Fibroblast of gingiva (primary cell): ENCODE data around the gene MYO5B.

Experiments
- DNase-seq: peaks from one replicate; pipeline ENCODE4 v3.0.0-alpha.2; 2011; ENCODE audit warnings: low read depth

Gene MYO5B

DNA sequence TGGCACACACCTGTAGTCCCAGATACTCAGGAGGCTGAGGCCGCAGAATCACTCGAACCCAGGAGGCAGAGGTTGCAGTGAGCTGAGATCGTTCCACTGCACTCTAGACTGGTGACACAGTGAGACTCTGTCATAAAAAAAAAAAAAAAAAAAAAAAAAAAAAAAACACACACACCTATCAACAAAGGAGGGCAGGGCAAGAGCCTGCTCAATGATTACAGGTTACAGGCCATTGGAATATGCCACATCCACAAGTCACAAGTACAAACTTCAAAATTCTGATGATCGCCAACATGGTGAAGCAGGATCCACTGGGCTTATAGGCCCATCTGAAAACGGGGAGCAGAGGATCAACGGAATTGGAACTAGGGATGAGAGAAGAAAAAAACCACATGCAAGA lies 6.3 kb downstream of the MYO5B start:
- no peak for DNase-seq

DNA sequence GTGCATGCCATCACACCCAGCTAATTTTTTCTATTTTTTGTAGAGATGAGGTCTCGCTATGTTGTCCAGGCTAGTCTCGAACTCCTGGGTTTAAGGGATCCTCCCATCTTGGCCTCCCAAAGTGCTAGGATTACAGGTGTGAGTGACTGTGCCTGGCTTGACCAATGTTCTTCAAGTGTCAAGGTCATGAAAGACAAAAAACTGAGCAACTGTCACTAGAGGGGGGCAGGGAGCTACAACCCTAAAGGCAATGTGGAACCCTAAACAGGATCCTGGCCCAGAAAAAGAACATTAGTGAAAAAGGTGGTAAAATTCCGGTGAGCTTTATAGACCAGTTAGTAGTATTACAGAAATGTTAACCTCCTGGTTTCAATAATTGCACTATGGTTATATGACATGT lies 7.3 kb downstream of the MYO5B start:
- no peak for DNase-seq

- no peak for DNase-seq
Observed at GRCh38 chr18:50186385-50186784, 8.6 kb downstream of the MYO5B start.

GRCh38 chr18:50183556-50183955 lies 11.4 kb downstream of the MYO5B start:
- DNase-seq = no peak

DNA sequence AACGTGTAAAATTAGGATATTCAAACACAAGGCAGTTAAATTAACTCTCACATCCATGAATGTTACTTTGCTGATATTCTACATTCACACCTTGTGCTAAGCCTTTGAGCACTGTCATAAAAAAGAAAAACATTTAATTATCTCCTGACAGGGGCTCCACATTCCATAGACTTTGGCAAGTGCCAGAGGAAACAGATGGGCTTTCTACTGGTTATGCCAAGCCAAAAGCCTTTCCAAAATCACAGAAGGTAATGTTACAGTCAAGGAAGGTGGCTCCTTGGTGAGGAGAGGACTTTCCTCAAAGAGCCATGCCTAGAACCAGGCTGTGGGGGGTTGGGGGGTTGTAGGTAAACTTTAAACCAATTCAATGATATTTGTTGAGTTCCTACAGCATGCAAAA lies 12.4 kb downstream of the MYO5B start:
- no peak for DNase-seq

- no peak for DNase-seq
Observed at GRCh38 chr18:50181590-50181989, 13.4 kb downstream of the MYO5B start.

DNA sequence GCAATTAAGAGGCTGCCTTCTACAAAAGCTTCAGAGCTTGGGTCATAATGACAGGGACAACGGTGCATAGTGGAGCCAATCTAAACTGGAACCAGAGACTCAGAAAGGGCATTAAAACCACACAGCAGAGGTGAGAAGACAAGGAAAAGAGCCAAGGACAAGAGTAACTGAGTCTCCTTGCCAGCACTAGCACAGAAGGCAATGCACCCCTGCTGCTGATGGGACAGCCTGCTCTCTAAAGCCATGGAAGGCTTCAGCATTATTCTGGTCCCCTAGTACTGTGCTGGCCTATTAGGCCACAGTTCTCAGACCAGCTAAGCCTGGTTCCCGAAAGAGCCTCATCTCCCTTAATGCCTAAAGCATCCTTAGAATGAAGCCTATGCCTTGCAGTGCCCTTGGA lies 15.5 kb downstream of the MYO5B start:
- no peak for DNase-seq

GRCh38 chr18:50177294-50177992 lies 17.5 kb downstream of the MYO5B start:
- DNase-seq = no peak

DNA sequence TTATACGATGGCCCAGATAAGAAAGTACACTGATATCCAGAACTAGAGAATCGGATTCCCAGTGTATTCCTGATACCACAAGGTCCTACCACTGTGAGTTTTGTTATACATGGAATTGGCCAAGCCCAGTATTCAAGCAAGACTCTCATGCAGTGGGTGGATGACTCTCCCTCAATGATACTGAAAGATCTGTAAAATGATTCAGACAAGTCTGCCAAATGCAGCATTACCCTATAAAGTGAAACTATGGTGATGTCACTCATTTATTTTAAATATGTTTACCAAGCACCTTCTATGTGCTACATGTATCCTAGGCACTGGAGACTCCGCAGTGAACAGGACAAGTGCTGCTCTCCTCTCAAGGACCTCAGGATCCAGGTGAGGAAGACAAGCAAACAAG lies 22.6 kb downstream of the MYO5B start:
- no peak for DNase-seq

- DNase-seq = no peak
Observed at GRCh38 chr18:50171406-50171805, 23.5 kb downstream of the MYO5B start.

- no peak for DNase-seq
Observed at GRCh38 chr18:50170004-50170403, 24.9 kb downstream of the MYO5B start.

DNA sequence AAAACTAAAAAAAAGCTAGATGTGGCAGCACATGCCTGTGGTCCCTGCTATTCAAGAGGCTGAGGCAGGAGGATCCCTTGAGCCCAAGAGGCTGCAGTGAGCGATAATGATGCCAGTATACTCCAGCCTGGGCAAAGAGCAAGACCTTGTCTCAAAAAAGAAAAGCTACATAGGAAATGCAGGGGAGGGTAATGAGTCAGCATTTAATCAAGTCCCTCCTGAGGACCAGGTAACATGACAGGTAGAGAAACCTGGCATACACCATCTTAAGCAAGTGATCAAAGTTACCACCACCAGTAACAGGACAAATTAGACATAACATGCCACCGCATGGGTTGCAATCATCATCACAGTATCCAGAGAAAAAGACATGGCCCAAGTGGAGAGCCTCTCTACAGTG lies 25.8 kb downstream of the MYO5B start:
- DNase-seq = no peak

DNA sequence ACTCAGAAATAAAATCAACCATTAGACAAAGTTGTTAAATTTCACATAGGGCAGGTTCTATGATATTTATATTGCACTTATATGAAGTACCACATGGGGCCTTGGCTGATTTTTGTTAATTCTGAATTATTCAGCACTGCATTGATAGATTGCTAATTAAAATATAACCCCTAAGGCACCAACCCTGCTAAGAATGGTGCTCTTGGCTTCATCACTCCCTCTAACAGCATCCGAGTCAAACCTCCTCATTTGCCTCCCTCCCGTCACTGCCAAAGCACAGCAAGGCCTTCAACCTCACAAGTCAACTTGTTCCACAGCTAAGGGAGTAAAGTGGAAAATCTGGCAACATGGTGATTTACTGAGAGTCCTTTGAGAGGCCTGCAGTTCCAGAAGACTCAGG lies 27.0 kb downstream of the MYO5B start:
- no peak for DNase-seq

DNA sequence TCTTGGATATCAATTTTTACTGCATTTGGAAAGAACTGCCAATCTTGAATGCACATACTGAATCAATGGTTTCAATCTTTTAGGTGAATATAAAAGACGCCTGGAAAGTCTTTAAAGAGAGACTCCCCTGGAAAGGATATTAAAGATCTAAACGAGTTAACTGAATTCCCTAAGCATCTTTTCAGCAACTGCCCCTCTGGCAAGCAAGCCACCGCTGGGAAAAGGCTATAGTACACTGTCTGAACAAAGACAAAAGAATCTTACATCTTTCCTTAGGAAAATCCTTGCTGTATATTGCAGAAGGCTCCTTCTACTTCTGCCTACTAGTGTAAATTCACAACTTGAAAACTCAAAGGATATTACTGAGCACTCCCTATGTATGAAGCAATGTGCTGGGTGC lies 28.0 kb downstream of the MYO5B start:
- no peak for DNase-seq

GRCh38 chr18:50163505-50163904 lies 31.4 kb downstream of the MYO5B start:
- DNase-seq = no peak

DNA sequence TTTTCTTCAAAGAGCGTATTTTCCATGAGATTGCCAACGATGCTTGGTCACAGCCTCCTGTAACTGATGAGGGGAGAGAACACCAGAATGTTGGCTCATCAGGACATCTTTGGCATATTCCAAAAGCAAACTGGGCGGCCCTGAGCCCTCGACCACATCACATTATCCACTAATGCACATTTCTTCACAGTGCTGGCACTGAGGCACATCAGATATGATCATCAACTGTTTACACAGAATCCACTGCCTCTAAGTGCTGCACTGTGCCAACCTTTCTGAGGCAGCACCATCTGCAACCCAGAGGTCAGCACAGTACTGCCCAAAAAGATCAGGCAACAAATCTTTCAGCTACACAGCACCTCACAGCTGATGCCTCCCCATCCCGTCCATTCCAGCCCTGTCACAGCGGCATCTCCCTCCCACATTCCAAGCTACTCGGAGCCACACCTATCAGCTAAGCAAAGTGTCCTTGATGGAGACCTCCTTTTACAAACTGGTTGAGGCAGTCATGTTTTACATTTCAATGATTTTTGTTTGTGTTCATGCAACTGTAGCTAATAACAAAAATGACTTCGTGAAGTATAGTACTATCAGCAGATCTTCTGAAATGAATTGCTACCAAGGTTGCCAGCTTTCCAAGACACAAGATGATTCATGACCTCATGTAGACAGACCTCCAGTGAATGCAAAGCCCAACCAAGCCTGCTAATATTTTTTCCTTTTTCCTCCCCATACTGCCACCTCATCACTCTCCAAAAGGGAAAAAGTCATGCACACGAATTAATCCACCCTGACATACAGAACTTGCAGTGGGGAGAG lies 32.3 kb downstream of the MYO5B start:
- DNase-seq = no peak

- DNase-seq = no peak
Observed at GRCh38 chr18:50161597-50162205, 33.2 kb downstream of the MYO5B start.

DNA sequence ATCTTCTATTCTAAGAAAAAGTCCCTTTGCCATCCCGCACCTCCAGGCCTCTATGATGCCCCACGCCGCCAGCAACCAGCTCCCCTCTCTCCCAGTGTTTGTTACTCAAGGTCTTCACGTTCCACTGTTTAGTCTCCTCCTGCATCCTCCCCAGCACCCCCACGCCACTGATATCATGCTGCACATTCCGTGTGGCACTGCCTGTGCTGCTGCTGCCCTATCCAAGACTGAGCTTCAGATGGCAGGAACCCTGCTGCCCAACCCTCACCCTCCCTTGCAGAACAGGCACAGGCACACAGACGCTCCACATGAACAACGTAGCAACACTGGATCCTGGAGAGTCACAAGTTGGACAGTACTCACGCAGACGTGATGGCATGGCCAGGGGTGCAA lies 35.3 kb downstream of the MYO5B start:
- DNase-seq = no peak

- DNase-seq = no peak
Observed at GRCh38 chr18:50158866-50159653, 35.9 kb downstream of the MYO5B start.

- DNase-seq = no peak
Observed at GRCh38 chr18:50155406-50155805, 39.5 kb downstream of the MYO5B start.

DNA sequence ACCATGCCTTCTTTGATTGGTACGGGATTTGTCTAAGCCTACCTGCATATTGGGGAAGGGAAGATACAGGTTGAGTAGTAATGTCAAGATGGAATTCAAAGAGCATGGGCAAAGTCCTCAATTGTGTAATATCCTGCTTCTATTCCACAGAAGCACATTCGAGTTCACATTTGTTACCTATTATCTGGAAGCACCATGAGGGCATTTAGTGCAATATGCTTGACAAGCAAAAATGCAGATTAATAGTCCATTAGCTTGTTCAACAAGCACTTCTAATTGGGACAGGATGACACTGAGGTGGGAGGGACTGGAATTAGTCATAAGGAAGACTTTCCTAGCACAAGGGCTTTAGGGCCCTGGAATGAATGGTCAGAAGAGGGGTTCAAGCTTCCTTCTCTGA lies 40.5 kb downstream of the MYO5B start:
- no peak for DNase-seq

- DNase-seq = no peak
Observed at GRCh38 chr18:50152900-50153299, 42.0 kb downstream of the MYO5B start.

DNA sequence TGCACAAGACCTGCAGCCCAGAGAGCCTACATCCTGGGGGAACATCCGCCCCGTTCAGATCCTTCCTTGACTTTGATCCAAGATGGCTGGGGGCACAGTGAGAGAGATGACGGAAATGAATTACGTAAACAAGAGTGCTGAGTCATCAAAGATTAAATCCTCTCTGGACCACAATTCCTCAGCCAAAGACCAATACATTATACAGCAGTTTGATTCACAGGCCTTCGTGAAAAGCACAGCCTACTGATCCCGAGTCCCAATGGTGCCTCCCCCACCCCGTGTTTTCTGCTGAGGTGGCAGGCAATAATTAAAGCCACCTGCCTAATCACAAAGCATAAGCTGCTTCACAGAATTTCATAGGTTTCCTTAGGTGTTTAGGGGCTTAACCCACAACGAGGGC lies 43.0 kb downstream of the MYO5B start:
- no peak for DNase-seq
